ENCODE data around the gene FAR2.

Gene FAR2

GRCh38 chr12:29200586-29200985 is 51.5 kb downstream of the FAR2 start:
- Histone ChIP-seq H3K27me3 (ENCODE audit: control insufficient read depth in 5 of 5, insufficient read depth in 4 of 5, low read length in 5 of 5) (no peaks in the 10 kb centered on the region), H3K9ac (ENCODE audit: low read length in 5 of 5) (no peak overlapping the region), H3K36me3 (ENCODE audit: control insufficient read depth in 5 of 5, insufficient read depth in 5 of 5, low read length in 5 of 5) (no peaks in the 10 kb centered on the region), H3K4me3 (ENCODE audit: low read depth in 1 of 5, low read length in 5 of 5) (no peak overlapping the region), H3K9me3 (ENCODE audit: control insufficient read depth in 5 of 5, low read length in 5 of 5) (no peaks in the 10 kb centered on the region), H3K4me1 (ENCODE audit: control insufficient read depth in 5 of 5, insufficient read depth in 5 of 5, low read length in 5 of 5) (no peaks in the 10 kb centered on the region), H3K27ac (ENCODE audit: low read depth, low read length) (no peak overlapping the region)

- Histone ChIP-seq H3K9ac (ENCODE audit: low read length in 5 of 5) (no peak overlapping the region), H3K27ac (ENCODE audit: low read depth, low read length) (no peak overlapping the region), H3K4me1 (ENCODE audit: control insufficient read depth in 5 of 5, insufficient read depth in 5 of 5, low read length in 5 of 5) (no peaks in the 10 kb centered on the region), H3K9me3 (ENCODE audit: control insufficient read depth in 5 of 5, low read length in 5 of 5) (no peaks in the 10 kb centered on the region), H3K36me3 (ENCODE audit: control insufficient read depth in 5 of 5, insufficient read depth in 5 of 5, low read length in 5 of 5) (no peaks in the 10 kb centered on the region), H3K27me3 (ENCODE audit: control insufficient read depth in 5 of 5, insufficient read depth in 4 of 5, low read length in 5 of 5) (no peaks in the 10 kb centered on the region), H3K4me3 (ENCODE audit: low read depth in 1 of 5, low read length in 5 of 5) (no peak overlapping the region)
Observed at GRCh38 chr12:29201296-29201695, 52.2 kb downstream of the FAR2 start.

- H3K27ac ChIP-seq (ENCODE audit: low read depth, low read length), result no peak overlapping the region
- H3K36me3 ChIP-seq (ENCODE audit: control insufficient read depth in 5 of 5, insufficient read depth in 5 of 5, low read length in 5 of 5), result no peaks in the 10 kb centered on the region
- H3K4me3 ChIP-seq (ENCODE audit: low read depth in 1 of 5, low read length in 5 of 5), result no peak overlapping the region
- no peaks in the 10 kb centered on the region for H3K9me3 ChIP-seq (ENCODE audit: control insufficient read depth in 5 of 5, low read length in 5 of 5)
- no peak overlapping the region for H3K9ac ChIP-seq (ENCODE audit: low read length in 5 of 5)
- no peaks in the 10 kb centered on the region for H3K27me3 ChIP-seq (ENCODE audit: control insufficient read depth in 5 of 5, insufficient read depth in 4 of 5, low read length in 5 of 5)
- H3K4me1 ChIP-seq (ENCODE audit: control insufficient read depth in 5 of 5, insufficient read depth in 5 of 5, low read length in 5 of 5), result peaks cover 0 to 3% (median 0%) of the 10 kb centered on the region in 5 donors
Observed at GRCh38 chr12:29201746-29202145, 52.7 kb downstream of the FAR2 start.

GRCh38 chr12:29204521-29204920 is 55.4 kb downstream of the FAR2 start:
- peaks cover 0 to 7% (median 0%) of the 10 kb centered on the region in 5 donors for H3K4me1 ChIP-seq (ENCODE audit: control insufficient read depth in 5 of 5, insufficient read depth in 5 of 5, low read length in 5 of 5)
- no peak overlapping the region for H3K4me3 ChIP-seq (ENCODE audit: low read depth in 1 of 5, low read length in 5 of 5)
- no peaks in the 10 kb centered on the region for H3K36me3 ChIP-seq (ENCODE audit: control insufficient read depth in 5 of 5, insufficient read depth in 5 of 5, low read length in 5 of 5)
- H3K27me3 ChIP-seq (ENCODE audit: control insufficient read depth in 5 of 5, insufficient read depth in 4 of 5, low read length in 5 of 5), result no peaks in the 10 kb centered on the region
- no peak overlapping the region for H3K9ac ChIP-seq (ENCODE audit: low read length in 5 of 5)
- no peak overlapping the region for H3K27ac ChIP-seq (ENCODE audit: low read depth, low read length)
- no peaks in the 10 kb centered on the region for H3K9me3 ChIP-seq (ENCODE audit: control insufficient read depth in 5 of 5, low read length in 5 of 5)

- no peaks in the 10 kb centered on the region for H3K27me3 ChIP-seq (ENCODE audit: control insufficient read depth in 5 of 5, insufficient read depth in 4 of 5, low read length in 5 of 5)
- no peaks in the 10 kb centered on the region for H3K9me3 ChIP-seq (ENCODE audit: control insufficient read depth in 5 of 5, low read length in 5 of 5)
- no peaks in the 10 kb centered on the region for H3K36me3 ChIP-seq (ENCODE audit: control insufficient read depth in 5 of 5, insufficient read depth in 5 of 5, low read length in 5 of 5)
- no peak overlapping the region for H3K4me3 ChIP-seq (ENCODE audit: low read depth in 1 of 5, low read length in 5 of 5)
- no peak overlapping the region for H3K27ac ChIP-seq (ENCODE audit: low read depth, low read length)
- H3K9ac ChIP-seq (ENCODE audit: low read length in 5 of 5), result no peak overlapping the region
- peaks cover 0 to 8% (median 4%) of the 10 kb centered on the region in 5 donors for H3K4me1 ChIP-seq (ENCODE audit: control insufficient read depth in 5 of 5, insufficient read depth in 5 of 5, low read length in 5 of 5)
Observed at GRCh38 chr12:29207120-29207519, 58.0 kb downstream of the FAR2 start.

GRCh38 chr12:29208060-29208459 is 59.0 kb downstream of the FAR2 start:
- no peak overlapping the region for H3K4me3 ChIP-seq (ENCODE audit: low read depth in 1 of 5, low read length in 5 of 5)
- no peaks in the 10 kb centered on the region for H3K36me3 ChIP-seq (ENCODE audit: control insufficient read depth in 5 of 5, insufficient read depth in 5 of 5, low read length in 5 of 5)
- no peaks in the 10 kb centered on the region for H3K9me3 ChIP-seq (ENCODE audit: control insufficient read depth in 5 of 5, low read length in 5 of 5)
- peaks cover 0 to 12% (median 4%) of the 10 kb centered on the region in 5 donors for H3K4me1 ChIP-seq (ENCODE audit: control insufficient read depth in 5 of 5, insufficient read depth in 5 of 5, low read length in 5 of 5)
- no peak overlapping the region for H3K9ac ChIP-seq (ENCODE audit: low read length in 5 of 5)
- H3K27ac ChIP-seq (ENCODE audit: low read depth, low read length), result no peak overlapping the region
- no peaks in the 10 kb centered on the region for H3K27me3 ChIP-seq (ENCODE audit: control insufficient read depth in 5 of 5, insufficient read depth in 4 of 5, low read length in 5 of 5)

- H3K27ac ChIP-seq (ENCODE audit: low read depth, low read length), result no peak overlapping the region
- H3K36me3 ChIP-seq (ENCODE audit: control insufficient read depth in 5 of 5, insufficient read depth in 5 of 5, low read length in 5 of 5), result no peaks in the 10 kb centered on the region
- peaks cover 0 to 12% (median 4%) of the 10 kb centered on the region in 5 donors for H3K4me1 ChIP-seq (ENCODE audit: control insufficient read depth in 5 of 5, insufficient read depth in 5 of 5, low read length in 5 of 5)
- H3K4me3 ChIP-seq (ENCODE audit: low read depth in 1 of 5, low read length in 5 of 5), result no peak overlapping the region
- no peaks in the 10 kb centered on the region for H3K9me3 ChIP-seq (ENCODE audit: control insufficient read depth in 5 of 5, low read length in 5 of 5)
- H3K27me3 ChIP-seq (ENCODE audit: control insufficient read depth in 5 of 5, insufficient read depth in 4 of 5, low read length in 5 of 5), result no peaks in the 10 kb centered on the region
- no peak overlapping the region for H3K9ac ChIP-seq (ENCODE audit: low read length in 5 of 5)
Observed at GRCh38 chr12:29208936-29209701, 60.0 kb downstream of the FAR2 start.

- peaks cover 0 to 14% (median 7%) of the 10 kb centered on the region in 5 donors for H3K4me1 ChIP-seq (ENCODE audit: control insufficient read depth in 5 of 5, insufficient read depth in 5 of 5, low read length in 5 of 5)
- H3K9ac ChIP-seq (ENCODE audit: low read length in 5 of 5), result no peak overlapping the region
- H3K27ac ChIP-seq (ENCODE audit: low read depth, low read length), result no peak overlapping the region
- H3K36me3 ChIP-seq (ENCODE audit: control insufficient read depth in 5 of 5, insufficient read depth in 5 of 5, low read length in 5 of 5), result no peaks in the 10 kb centered on the region
- H3K9me3 ChIP-seq (ENCODE audit: control insufficient read depth in 5 of 5, low read length in 5 of 5), result no peaks in the 10 kb centered on the region
- no peaks in the 10 kb centered on the region for H3K27me3 ChIP-seq (ENCODE audit: control insufficient read depth in 5 of 5, insufficient read depth in 4 of 5, low read length in 5 of 5)
- no peak overlapping the region for H3K4me3 ChIP-seq (ENCODE audit: low read depth in 1 of 5, low read length in 5 of 5)
Observed at GRCh38 chr12:29211696-29212095, 62.6 kb downstream of the FAR2 start.

- Histone ChIP-seq H3K9me3 (ENCODE audit: control insufficient read depth in 5 of 5, low read length in 5 of 5) (no peaks in the 10 kb centered on the region), H3K4me1 (ENCODE audit: control insufficient read depth in 5 of 5, insufficient read depth in 5 of 5, low read length in 5 of 5) (peaks cover 0 to 23% (median 15%) of the 10 kb centered on the region in 5 donors), H3K9ac (ENCODE audit: low read length in 5 of 5) (no peak overlapping the region), H3K27me3 (ENCODE audit: control insufficient read depth in 5 of 5, insufficient read depth in 4 of 5, low read length in 5 of 5) (no peaks in the 10 kb centered on the region), H3K27ac (ENCODE audit: low read depth, low read length) (no peak overlapping the region), H3K4me3 (ENCODE audit: low read depth in 1 of 5, low read length in 5 of 5) (no peak overlapping the region), H3K36me3 (ENCODE audit: control insufficient read depth in 5 of 5, insufficient read depth in 5 of 5, low read length in 5 of 5) (no peaks in the 10 kb centered on the region)
Observed at GRCh38 chr12:29212682-29213403, 63.8 kb downstream of the FAR2 start.

GRCh38 chr12:29216266-29216665 is 67.2 kb downstream of the FAR2 start:
- H3K9ac ChIP-seq (ENCODE audit: low read length in 5 of 5), result no peak overlapping the region
- H3K4me3 ChIP-seq (ENCODE audit: low read depth in 1 of 5, low read length in 5 of 5), result no peak overlapping the region
- H3K27ac ChIP-seq (ENCODE audit: low read depth, low read length), result no peak overlapping the region
- no peaks in the 10 kb centered on the region for H3K9me3 ChIP-seq (ENCODE audit: control insufficient read depth in 5 of 5, low read length in 5 of 5)
- H3K4me1 ChIP-seq (ENCODE audit: control insufficient read depth in 5 of 5, insufficient read depth in 5 of 5, low read length in 5 of 5), result peaks cover 0 to 16% (median 15%) of the 10 kb centered on the region in 5 donors
- H3K36me3 ChIP-seq (ENCODE audit: control insufficient read depth in 5 of 5, insufficient read depth in 5 of 5, low read length in 5 of 5), result no peaks in the 10 kb centered on the region
- H3K27me3 ChIP-seq (ENCODE audit: control insufficient read depth in 5 of 5, insufficient read depth in 4 of 5, low read length in 5 of 5), result no peaks in the 10 kb centered on the region

Measured in subcutaneous abdominal adipose tissue (tissue), 5 donors.